Ovary (tissue), 9 donors: ENCODE data around the gene ALOX5AP. TPM values are rescaled to one million over a fixed set of nuclear protein-coding genes. Genes with fewer than 3 reads are reported as not detected.

Experiments used
- DNase-seq, 5 donors: peaks; one replicate each; pipeline ENCODE4 v3.0.0-alpha.2; 2019 to 2020
- H3K27ac ChIP-seq, 2 donors: fragments of 200-600 bp; one replicate each; pipeline versions ENCODE4 v1.5.1 to v1.8.0; 2019 to 2022
- H3K27me3 ChIP-seq: fragments of 200-600 bp; one replicate; pipeline ENCODE4 v1.8.0; 2022
- H3K36me3 ChIP-seq: fragments of 200-600 bp; sonication (generic); one replicate; pipeline ENCODE4 v1.5.1; 2019
- H3K4me1 ChIP-seq: one replicate; pipeline ENCODE4 v1.8.1; 2013; ENCODE audit warnings: mild to moderate bottlenecking, moderate library complexity; ENCODE audit not compliant: insufficient read depth
- H3K4me3 ChIP-seq: fragments of 200-600 bp; sonication (generic); one replicate; pipeline ENCODE4 v1.5.1; 2017
- H3K9me3 ChIP-seq, 2 donors: fragments of 200-600 bp in 1 of 2; sonication (generic) in 1 of 2; one replicate each; pipeline versions ENCODE4 v1.5.1 to v1.8.1; 2013 to 2019; ENCODE audit warnings: mild to moderate bottlenecking in 1 of 2, moderate library complexity in 1 of 2
- CTCF ChIP-seq, 3 donors: fragments of 450-650 bp in 2 of 3; fragments of 200-600 bp in 1 of 3; IDR thresholded peaks; one replicate each; pipeline versions ENCODE4 v1.5.1 to v1.8.0; 2016 to 2022; ENCODE audit warnings: antibody characterized with exemption in 3 of 3, mild to moderate bottlenecking in 1 of 3
- EP300 ChIP-seq: sonication (generic); formaldehyde crosslinking; IDR thresholded peaks from one replicate; pipeline ENCODE4 v1.6.1; 2017; ENCODE audit warnings: antibody characterized with exemption
- POLR2A ChIP-seq: fragments of 450-650 bp; IDR thresholded peaks from one replicate; pipeline ENCODE4 v1.6.1; 2017; ENCODE audit warnings: antibody characterized with exemption, mild to moderate bottlenecking, moderate library complexity
- WGBS, 3 donors: extraction: QIAGEN DNeasy Blood & Tissue Kit in 1 of 3; methylation state at CpG; one replicate each; pipeline versions ENCODE4 v1.1.5 to v1.1.7; 2013 to 2017; 5-methylcytosine and 5-hydroxymethylcytosine counted together
- intact Hi-C, 4 donors: fragments of 100-400 bp; cut with DNase I; formaldehyde crosslinking; loops; one replicate each; pipeline versions ENCODE4 v1.11.0 to v1.15.1; 2022 to 2023
- polyA plus RNA-seq, 2 donors: library from polyadenylated mRNA; stranded (reverse); fragments of 200-250 nt in 1 of 2; fragments of 350-450 nt in 1 of 2; fragmentation: Illumina TruSeq in 1 of 2; extraction: RNeasy Lipid Tissue Mini Kit (QIAGEN cat#74804) in 1 of 2; gene quantifications; one replicate each; pipeline ENCODE4 v1.2.3, GENCODE V29; 2013 to 2014
- total RNA-seq, 7 donors: library from RNA; depleted of rRNA in 2 of 7; stranded (reverse); fragments of >200 nt in 2 of 7; fragmentation: NEBNext Ultra II Directional in 3 of 7; extraction: Animal tissue kit (Norgen Biotek cat#: 25700) in 3 of 7; gene quantifications; one replicate each; pipeline versions ENCODE4 v1.1.0 to v1.2.4, GENCODE V29; 2016 to 2023
- donor health status: DM: no; HTN: no; CAD: no; lungs with moderate emphysema.
- donor health status: DM: no; HTN: no; CAD: no.
- donor health status: Bipolar disorder and iron deficiency.
- donor health status: DM: yes; HTN: yes; CAD: no.
- donor health status: DM: no; HTN: no; CAD: no.
- donor health status: DM: yes; HTN: yes; CAD: no.

The ALOX5AP gene
- total and polyA plus RNA-seq, 9 donors: 3.3 to 41.6 (median 10.8) TPM

GRCh38 chr13:30705680-30706079 lies 29.7 kb upstream of the ALOX5AP start:
- WGBS, 3 donors: 60 to 73% (median 71%) methylated on average over 4 of the region's 4 CpGs
- no peak for TF ChIP-seq EP300
- Histone ChIP-seq H3K4me3 (no peak overlapping the region), H3K4me1 (no peaks in the 10 kb centered on the region), H3K9me3 (no peaks in the 10 kb centered on the region), H3K27me3 (no peaks in the 10 kb centered on the region), H3K27ac (no peak overlapping the region), H3K36me3 (no peaks in the 10 kb centered on the region)
- intact Hi-C loops: no loop called here
- DNase-seq: no peak

GRCh38 chr13:30708541-30708940 lies 26.8 kb upstream of the ALOX5AP start:
- WGBS, 3 donors: 8 to 24% (median 14%) methylated on average over 3 of the region's 3 CpGs
- intact Hi-C loops: no loop called here

GRCh38 chr13:30710442-30710841 lies 24.9 kb upstream of the ALOX5AP start:
- 78 to 81% (median 81%) methylated on average over 3 of the region's 3 CpGs for WGBS, 3 donors
- intact Hi-C loops: no loop called here
- DNase-seq: no peak

More at GRCh38 chr13:30708541-30708940, 26.8 kb upstream of the ALOX5AP start:
- no peak overlapping the region for H3K27ac ChIP-seq
- TF ChIP-seq EP300: no peak
- no peak for TF ChIP-seq CTCF (IDR thresholded peaks at IDR 0.05)
- TF ChIP-seq POLR2A: no peak
- H3K4me3 ChIP-seq: no peak overlapping the region
- DNase-seq: no peak
- H3K9me3 ChIP-seq: no peaks in the 10 kb centered on the region
- H3K27me3 ChIP-seq: no peaks in the 10 kb centered on the region
- H3K4me1 ChIP-seq: no peaks in the 10 kb centered on the region
- no peaks in the 10 kb centered on the region for H3K36me3 ChIP-seq

GRCh38 chr13:30711375-30711774 lies 24.0 kb upstream of the ALOX5AP start:
- no peaks in the 10 kb centered on the region for H3K36me3 ChIP-seq
- H3K9me3 ChIP-seq: no peaks in the 10 kb centered on the region
- no peak for DNase-seq
- no peaks in the 10 kb centered on the region for H3K4me1 ChIP-seq
- 70 to 79% (median 70%) methylated on average over 4 of the region's 4 CpGs for WGBS, 3 donors
- TF ChIP-seq CTCF (IDR thresholded peaks at IDR 0.05) (no peak), EP300 (no peak), POLR2A (no peak)
- intact Hi-C loops: no loop called here
- no peaks in the 10 kb centered on the region for H3K27me3 ChIP-seq
- no peak overlapping the region for H3K27ac ChIP-seq
- no peak overlapping the region for H3K4me3 ChIP-seq

More at GRCh38 chr13:30710442-30710841, 24.9 kb upstream of the ALOX5AP start:
- Histone ChIP-seq H3K9me3 (no peaks in the 10 kb centered on the region), H3K27me3 (no peaks in the 10 kb centered on the region), H3K4me3 (no peak overlapping the region), H3K36me3 (no peaks in the 10 kb centered on the region), H3K27ac (no peak overlapping the region), H3K4me1 (no peaks in the 10 kb centered on the region)
- TF ChIP-seq EP300 (no peak), CTCF (IDR thresholded peaks at IDR 0.05) (no peak), POLR2A (no peak)

DNA sequence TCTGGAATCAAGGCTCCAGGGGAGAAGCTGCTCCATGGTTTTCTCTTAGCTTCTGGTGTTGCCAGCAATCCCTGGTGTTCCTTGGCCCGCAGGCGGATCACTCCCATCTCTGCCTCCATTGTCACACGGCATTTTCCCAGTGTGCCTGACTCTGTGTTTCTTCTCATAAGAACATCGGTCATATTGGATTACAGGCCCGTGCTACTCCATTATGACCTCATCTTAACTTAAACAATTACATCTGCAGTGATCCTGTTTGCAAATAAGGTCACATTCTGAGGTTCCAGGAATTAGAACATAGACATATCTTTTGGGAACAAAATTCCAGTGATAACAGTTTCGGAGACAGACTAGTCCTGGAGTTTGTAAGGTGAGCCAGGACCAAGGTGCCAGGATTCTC lies 23.5 kb upstream of the ALOX5AP start:
- H3K27ac ChIP-seq: no peak overlapping the region
- H3K27me3 ChIP-seq: no peaks in the 10 kb centered on the region
- TF ChIP-seq CTCF (IDR thresholded peaks at IDR 0.05): no peak
- no peak for TF ChIP-seq EP300
- no peak for TF ChIP-seq POLR2A
- 75 to 95% (median 95%) methylated on average over 6 of the region's 6 CpGs for WGBS, 3 donors
- DNase-seq: no peak
- no peaks in the 10 kb centered on the region for H3K4me1 ChIP-seq
- no peak overlapping the region for H3K4me3 ChIP-seq
- no peaks in the 10 kb centered on the region for H3K36me3 ChIP-seq
- no peaks in the 10 kb centered on the region for H3K9me3 ChIP-seq
- intact Hi-C loops: no loop called here
